GM11168 (cell line): ENCODE results near the gene ADAMTS6.
"Not testable (repeated sequence)": the region's sequence is repeated elsewhere in the genome, so short reads cannot be mapped to it uniquely, and the experiment has no call there.

Experiments
- in situ Hi-C: fragments of 300-500 bp; cut with MboI; formaldehyde crosslinking; loops from one replicate; pipeline ENCODE4 v1.12.0; 2022; ENCODE audit warnings: low sequenced_read_pairs; ENCODE audit not compliant: unreplicated experiment

Gene ADAMTS6

GRCh38 chr5:65383859-65384258 is 97.9 kb downstream of the ADAMTS6 start:
- in situ Hi-C loops, result no loop called here

GRCh38 chr5:65382582-65382981 is 99.1 kb downstream of the ADAMTS6 start:
- in situ Hi-C loops, result no loop called here

DNA sequence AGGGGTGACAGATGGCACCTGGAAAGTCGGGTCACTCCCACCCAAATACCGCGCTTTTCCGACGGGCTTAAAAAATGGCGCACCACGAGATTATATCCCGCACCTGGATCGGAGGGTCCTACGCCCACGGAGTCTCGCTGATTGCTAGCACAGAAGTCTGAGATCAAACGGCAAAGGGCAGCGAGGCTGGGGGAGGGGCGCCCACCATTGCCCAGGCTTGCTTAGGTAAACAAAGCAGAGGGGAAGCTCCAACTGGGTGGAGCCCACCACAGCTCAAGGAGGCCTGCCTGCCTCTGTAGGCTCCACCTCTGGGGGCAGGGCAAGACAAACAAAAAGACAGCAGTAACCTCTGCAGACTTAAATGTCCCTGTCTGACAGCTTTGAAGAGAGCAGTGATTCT is 111.2 kb downstream of the ADAMTS6 start:
- in situ Hi-C loops, result not testable (repeated sequence)

GRCh38 chr5:65366655-65367054 is 115.1 kb downstream of the ADAMTS6 start:
- in situ Hi-C loops, result no loop called here

- in situ Hi-C loops, result no loop called here
Measured at GRCh38 chr5:65364907-65365306, 116.8 kb downstream of the ADAMTS6 start.

GRCh38 chr5:65363499-65363898 is 118.2 kb downstream of the ADAMTS6 start:
- in situ Hi-C loops, result no loop called here

GRCh38 chr5:65359981-65360380 is 121.7 kb downstream of the ADAMTS6 start:
- in situ Hi-C loops, result no loop called here

DNA sequence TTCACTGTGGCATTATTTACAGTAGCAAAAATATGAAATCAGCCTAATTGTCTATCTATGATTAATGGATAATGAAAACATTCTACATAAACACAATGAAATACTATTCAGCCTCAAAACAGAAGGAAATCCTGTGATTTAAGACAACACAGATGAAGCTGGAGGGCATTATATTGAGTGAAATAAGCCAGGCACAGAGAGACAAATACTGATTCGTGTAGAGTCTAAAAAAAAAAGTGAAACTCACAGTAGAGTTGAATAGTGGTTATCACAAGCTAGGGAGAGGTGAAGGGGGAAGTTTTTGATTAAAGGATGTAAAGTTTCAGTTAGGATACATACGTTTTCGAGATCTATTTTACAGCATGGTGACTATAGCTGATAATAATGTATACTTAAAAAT is 122.2 kb downstream of the ADAMTS6 start:
- in situ Hi-C loops, result no loop called here

DNA sequence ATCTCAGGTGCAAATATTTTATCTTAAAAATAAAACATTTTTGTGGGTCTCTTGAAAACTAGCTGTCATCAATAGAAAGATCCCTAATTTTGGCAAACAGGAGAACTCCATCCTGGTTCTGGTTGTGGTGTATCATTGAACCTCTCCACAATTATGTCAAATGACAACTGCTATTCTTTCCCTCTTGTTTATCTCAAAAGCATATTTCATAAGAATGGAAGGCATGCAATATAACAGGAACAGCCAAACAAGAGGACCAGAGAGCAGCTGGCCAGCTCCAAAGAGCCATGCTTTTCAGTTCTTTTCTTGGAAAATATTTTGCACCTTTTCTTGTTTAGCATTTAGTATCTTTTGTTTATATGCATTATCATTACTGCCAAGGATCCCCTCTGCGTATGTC is 125.4 kb downstream of the ADAMTS6 start:
- in situ Hi-C loops, result no loop called here

GRCh38 chr5:65355301-65355700 is 126.4 kb downstream of the ADAMTS6 start:
- in situ Hi-C loops, result no loop called here

GRCh38 chr5:65341835-65342234 is 139.9 kb downstream of the ADAMTS6 start:
- in situ Hi-C loops, result no loop called here

- in situ Hi-C loops, result no loop called here
Measured at GRCh38 chr5:65338606-65339151, 143.0 kb downstream of the ADAMTS6 start.

DNA sequence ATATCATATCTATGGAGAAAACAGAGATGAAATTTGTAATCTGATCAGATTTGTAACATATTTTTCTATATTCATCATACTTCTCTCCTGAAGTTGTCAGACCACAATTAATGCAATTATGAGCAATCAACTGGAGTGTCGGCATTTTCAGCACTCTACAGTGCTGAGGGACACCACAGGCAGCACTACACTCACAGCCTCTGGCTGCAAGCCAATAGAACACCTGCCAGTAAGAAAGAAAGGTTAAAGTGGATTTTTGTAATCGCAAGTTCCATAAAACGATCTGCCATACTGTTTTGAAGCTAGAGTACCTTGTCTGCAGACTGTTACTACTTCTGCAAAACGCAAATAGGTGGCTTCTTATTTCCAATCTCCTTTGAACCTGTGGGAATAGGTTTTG is 147.6 kb downstream of the ADAMTS6 start:
- in situ Hi-C loops, result no loop called here

GRCh38 chr5:65332591-65332990 is 149.1 kb downstream of the ADAMTS6 start:
- in situ Hi-C loops, result no loop called here

GRCh38 chr5:65329266-65329665 is 152.5 kb downstream of the ADAMTS6 start:
- in situ Hi-C loops, result no loop called here

DNA sequence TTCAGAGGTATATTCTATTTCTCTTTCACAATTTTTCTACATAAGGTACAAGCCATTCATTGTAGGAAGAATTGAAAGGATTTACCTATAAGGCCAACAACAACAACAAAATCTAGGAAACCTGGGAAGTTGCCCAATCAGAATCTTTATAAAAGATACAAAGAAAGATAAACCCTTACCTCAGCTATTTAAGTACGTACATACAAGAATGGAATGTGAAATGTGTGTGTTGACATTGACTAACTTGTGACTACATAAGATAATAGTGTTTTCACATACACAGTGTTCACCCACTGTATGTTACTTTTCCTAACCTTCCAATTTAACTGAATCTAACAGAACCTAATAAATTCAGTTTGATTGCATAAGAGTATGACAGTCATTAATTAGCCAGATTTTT is 154.1 kb downstream of the ADAMTS6 start:
- in situ Hi-C loops, result no loop called here

- in situ Hi-C loops, result no loop called here
Measured at GRCh38 chr5:65326922-65327321, 154.8 kb downstream of the ADAMTS6 start.

DNA sequence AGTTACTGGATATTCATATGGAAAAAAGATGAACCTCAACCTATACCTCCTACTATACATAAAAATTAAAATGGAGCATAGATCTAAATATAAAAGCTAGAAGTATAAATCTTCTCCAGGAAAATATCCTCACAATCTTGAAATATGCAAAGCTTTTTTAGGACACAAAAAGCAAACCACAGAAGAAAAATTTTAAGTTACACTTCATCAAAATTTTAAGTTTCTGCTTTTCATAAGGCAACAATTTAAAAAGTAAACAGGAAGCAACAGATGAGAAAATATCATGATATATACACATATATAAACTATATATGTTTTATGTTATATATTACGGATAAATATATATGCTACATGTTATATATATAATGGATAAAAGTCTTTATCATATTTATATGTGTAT is 157.5 kb downstream of the ADAMTS6 start:
- in situ Hi-C loops, result no loop called here

- in situ Hi-C loops, result not testable (repeated sequence)
Measured at GRCh38 chr5:65320704-65321103, 161.0 kb downstream of the ADAMTS6 start.

GRCh38 chr5:65320250-65320649 is 161.5 kb downstream of the ADAMTS6 start:
- in situ Hi-C loops, result no loop called here

GRCh38 chr5:65307931-65308330 is 173.8 kb downstream of the ADAMTS6 start:
- in situ Hi-C loops, result no loop called here

DNA sequence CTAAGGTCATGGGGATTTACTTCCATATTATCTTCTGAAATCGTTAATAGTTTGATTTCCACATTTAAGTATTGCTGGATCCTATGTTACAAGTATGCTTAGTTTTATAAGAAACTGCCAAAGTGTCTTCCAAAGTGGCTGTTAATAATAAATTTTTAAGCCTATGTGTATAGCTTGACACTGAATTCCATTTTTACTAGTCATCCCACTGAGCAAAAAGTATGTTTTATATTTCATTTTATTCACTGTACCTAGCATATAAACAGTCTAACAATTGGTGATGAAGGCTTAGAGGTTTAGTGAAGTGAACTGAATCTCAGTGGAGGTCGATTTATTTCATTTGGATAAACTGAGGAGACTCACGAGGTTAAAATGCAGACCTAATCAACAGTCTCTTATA is 174.6 kb downstream of the ADAMTS6 start:
- in situ Hi-C loops, result no loop called here

GRCh38 chr5:65305913-65306312 is 175.8 kb downstream of the ADAMTS6 start:
- in situ Hi-C loops, result no loop called here
